Brain microvascular endothelial cell (primary cell): Measurements from ENCODE around the gene LIMCH1.
A peak's percentile ranks its signal among the peaks of the same experiment; 100 is the strongest.

Source experiments
- DNase-seq: peaks from one replicate; pipeline ENCODE4 v3.0.0-alpha.2; 2020
- H3K27ac ChIP-seq: fragments of 250-450 bp; sonication (Bioruptor Pico); 2 replicates; pipeline ENCODE4 v1.5.1; 2020; ENCODE audit warnings: mild to moderate bottlenecking, moderate library complexity
- H3K27me3 ChIP-seq: fragments of 250-450 bp; sonication (Bioruptor Pico); replicated peaks from 2 replicates; pipeline ENCODE4 v1.5.1; 2020; ENCODE audit warnings: mild to moderate bottlenecking
- H3K36me3 ChIP-seq: fragments of 250-450 bp; sonication (Bioruptor Pico); replicated peaks from 2 replicates; pipeline ENCODE4 v1.5.1; 2020; ENCODE audit warnings: mild to moderate bottlenecking
- H3K4me3 ChIP-seq: 2 replicates; pipeline ENCODE4 v1.5.1; 2011; ENCODE audit warnings: low read depth, mild to moderate bottlenecking, control low read depth, low read length, moderate library complexity
- CTCF ChIP-seq: IDR thresholded peaks from 2 replicates; pipeline ENCODE4 v1.5.1; 2011; ENCODE audit warnings: low read depth, mild to moderate bottlenecking, moderate library complexity, low read length, control low read depth, inconsistent platforms; ENCODE audit errors: missing control alignments
- in situ Hi-C: cut with HindIII; loops from 2 replicates; pipeline ENCODE4 v1.10.0; 2017; ENCODE audit warnings: low sequenced_read_pairs, low pct_ligation_motif_present

LIMCH1 gene

GRCh38 chr4:41715155-41715554 is 177.2 kb downstream of the LIMCH1 start:
- H3K27me3 ChIP-seq: no peaks in the 10 kb centered on the region
- no peak overlapping the region for H3K27ac ChIP-seq
- H3K36me3 ChIP-seq: no peaks in the 10 kb centered on the region
- DNase-seq: no peak
- in situ Hi-C loops: no loop called here
- TF ChIP-seq CTCF: no peak
- H3K4me3 ChIP-seq: no peak overlapping the region

GRCh38 chr4:41718907-41719306 is 180.9 kb downstream of the LIMCH1 start:
- no peaks in the 10 kb centered on the region for H3K36me3 ChIP-seq
- no peaks in the 10 kb centered on the region for H3K27me3 ChIP-seq
- in situ Hi-C loops: no loop called here
- no peak for DNase-seq
- no peak for TF ChIP-seq CTCF
- no peak overlapping the region for H3K27ac ChIP-seq
- no peak overlapping the region for H3K4me3 ChIP-seq

GRCh38 chr4:41719417-41719816 is 181.5 kb downstream of the LIMCH1 start:
- Histone ChIP-seq H3K36me3 (no peaks in the 10 kb centered on the region), H3K4me3 (no peak overlapping the region), H3K27me3 (no peaks in the 10 kb centered on the region), H3K27ac (no peak overlapping the region)
- TF ChIP-seq CTCF: no peak
- in situ Hi-C loops: no loop called here
- no peak for DNase-seq

- TF ChIP-seq CTCF: no peak
- Histone ChIP-seq H3K4me3 (no peak overlapping the region), H3K27me3 (no peaks in the 10 kb centered on the region), H3K36me3 (no peaks in the 10 kb centered on the region), H3K27ac (no peak overlapping the region)
- no peak for DNase-seq
- in situ Hi-C loops: no loop called here
Measured at GRCh38 chr4:41722181-41722580, 184.2 kb downstream of the LIMCH1 start.

- DNase-seq: no peak
- no peak for TF ChIP-seq CTCF
- H3K27ac ChIP-seq: no peak overlapping the region
- in situ Hi-C loops: no loop called here
- H3K4me3 ChIP-seq: no peak overlapping the region
- H3K27me3 ChIP-seq: no peaks in the 10 kb centered on the region
- H3K36me3 ChIP-seq: no peaks in the 10 kb centered on the region
Measured at GRCh38 chr4:41723286-41723685, 185.3 kb downstream of the LIMCH1 start.

- no peak overlapping the region for H3K4me3 ChIP-seq
- peak; percentile 41 for TF ChIP-seq CTCF
- DNase-seq: no peak
- in situ Hi-C loops: no loop called here
- H3K36me3 ChIP-seq: no peaks in the 10 kb centered on the region
- no peak overlapping the region for H3K27ac ChIP-seq
- H3K27me3 ChIP-seq: no peaks in the 10 kb centered on the region
Measured at GRCh38 chr4:41725254-41725653, 187.3 kb downstream of the LIMCH1 start.
